GM21737 (cell line): Measurements from ENCODE around the gene COL16A1.
A peak's percentile ranks its signal among the peaks of the same experiment; 100 is the strongest.

ENCODE experiments used
- ATAC-seq: cut with Tn5 transposase; IDR thresholded peaks from one replicate; pipeline ENCODE4 v1.9.1; 2021; ENCODE audit warnings: mild to moderate bottlenecking, moderate library complexity; ENCODE audit not compliant: unreplicated experiment

The COL16A1 gene

GRCh38 chr1:31607360-31607759, 96.5 kb downstream of the COL16A1 start:
- ATAC-seq: no peak

DNA sequence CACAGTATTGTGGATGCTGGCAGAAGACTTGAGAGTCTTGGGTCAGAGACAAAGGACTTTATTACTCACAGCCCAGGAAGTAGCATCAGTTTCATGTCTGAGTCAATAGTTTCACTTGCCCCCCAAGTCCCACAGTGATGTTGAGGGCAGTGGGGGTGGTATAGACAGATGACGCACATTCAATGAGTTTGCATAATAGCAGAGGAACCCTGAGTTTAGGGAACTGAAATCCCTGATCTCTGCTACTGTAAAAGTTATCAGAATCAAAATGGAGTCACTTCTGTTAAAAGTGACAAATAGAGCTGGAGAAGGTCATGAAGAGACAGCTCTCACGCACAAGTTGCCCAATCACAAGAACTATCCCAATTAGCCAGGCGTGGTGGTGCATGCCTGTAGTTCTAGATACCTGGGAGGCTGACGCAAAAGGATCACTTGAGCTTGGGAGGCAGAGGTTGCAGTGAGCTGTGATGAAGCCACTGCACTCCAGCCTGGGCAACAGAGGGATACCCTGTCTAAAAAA, 97.8 kb downstream of the COL16A1 start:
- ATAC-seq: peak; percentile 94
